ENCODE results near the gene ZFP69B. TPM values are rescaled to one million over a fixed set of nuclear protein-coding genes. Genes with fewer than 3 reads are reported as not detected.

ZFP69B gene
- total RNA-seq, 2 experiments from 2014 or later: 3.5 to 4.1 TPM

DNA sequence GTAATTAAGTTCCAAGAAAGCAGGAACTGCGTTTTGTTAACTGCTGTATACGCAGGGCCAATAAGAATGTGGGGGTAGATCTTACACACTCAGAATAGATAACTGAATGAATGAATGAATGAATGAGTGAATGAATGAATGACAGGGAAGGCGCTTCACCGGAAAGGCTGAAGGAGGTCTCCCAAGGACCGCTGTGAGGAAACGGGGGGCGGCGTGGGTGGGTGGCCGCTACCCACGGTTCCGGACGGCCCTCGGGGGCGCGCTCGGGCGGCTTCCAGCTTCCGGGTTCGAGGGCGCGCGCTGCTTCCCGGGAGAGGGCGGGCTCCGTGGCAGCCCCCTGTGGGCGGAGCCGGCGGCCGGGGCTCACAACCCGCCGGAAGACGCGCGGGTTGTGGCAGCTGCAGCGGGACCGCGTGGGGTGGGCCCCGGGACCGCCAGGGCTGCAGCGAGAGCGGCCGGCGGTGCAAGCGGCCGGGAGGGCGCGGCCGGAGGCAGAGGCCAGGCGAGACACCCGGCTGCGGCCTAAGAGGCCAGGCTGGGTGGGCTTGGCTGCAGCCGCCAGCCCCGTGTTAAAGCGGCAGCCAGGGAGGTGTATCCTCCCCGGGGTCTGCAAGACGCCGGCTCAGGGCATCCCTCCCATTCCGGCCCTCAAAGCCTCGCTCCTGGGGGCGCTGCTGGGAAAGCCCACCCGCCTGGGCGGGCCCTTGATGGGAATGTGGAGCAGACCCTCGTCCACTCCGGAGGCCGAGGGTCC, 26.8 kb downstream of the ZFP69B start, which contains the start of gene ZFP69:
ZFP69 (plus strand) TSS at position 367 of the 754 bp plus-strand sequence. CDS start 2,072 bp downstream, outside the sequence.
- peak within 1 kb of the TSS; percentile 77 for H3K4me3 Mint-ChIP-seq
- ChIA-PET CTCF (interaction anchor here (0.9 to 1.9 kb wide), 3 partner anchors 27 to 333 kb away, joined by 3 to 9 read pairs (median 3); partner anchors contain the start of gene ZFP69B), POLR2A (interaction anchor here (0.6 to 2.5 kb wide), 8 partner anchors 10 to 150 kb away, joined by 3 to 14 read pairs (median 4); partner anchors contain the start of genes EXO5 and ZFP69B)
- peaks cover 47% of the 10 kb centered on the region for H3K36me3 Mint-ChIP-seq (ENCODE audit: low read depth)
- peaks cover 37% of the 10 kb centered on the region for H3K9me3 Mint-ChIP-seq
- DNase-seq: peak; percentile 77
- H3K4me1 Mint-ChIP-seq (ENCODE audit: low read depth): peaks cover 21% of the 10 kb centered on the region
- peak within 1 kb of the TSS; percentile 78 for H3K27ac Mint-ChIP-seq
- peak; percentile 92 for ATAC-seq
- H3K27me3 Mint-ChIP-seq: no peaks in the 10 kb centered on the region
- intact Hi-C loops (cut with micrococcal nuclease): no loop called here
- TF ChIP-seq, protein P1, sequence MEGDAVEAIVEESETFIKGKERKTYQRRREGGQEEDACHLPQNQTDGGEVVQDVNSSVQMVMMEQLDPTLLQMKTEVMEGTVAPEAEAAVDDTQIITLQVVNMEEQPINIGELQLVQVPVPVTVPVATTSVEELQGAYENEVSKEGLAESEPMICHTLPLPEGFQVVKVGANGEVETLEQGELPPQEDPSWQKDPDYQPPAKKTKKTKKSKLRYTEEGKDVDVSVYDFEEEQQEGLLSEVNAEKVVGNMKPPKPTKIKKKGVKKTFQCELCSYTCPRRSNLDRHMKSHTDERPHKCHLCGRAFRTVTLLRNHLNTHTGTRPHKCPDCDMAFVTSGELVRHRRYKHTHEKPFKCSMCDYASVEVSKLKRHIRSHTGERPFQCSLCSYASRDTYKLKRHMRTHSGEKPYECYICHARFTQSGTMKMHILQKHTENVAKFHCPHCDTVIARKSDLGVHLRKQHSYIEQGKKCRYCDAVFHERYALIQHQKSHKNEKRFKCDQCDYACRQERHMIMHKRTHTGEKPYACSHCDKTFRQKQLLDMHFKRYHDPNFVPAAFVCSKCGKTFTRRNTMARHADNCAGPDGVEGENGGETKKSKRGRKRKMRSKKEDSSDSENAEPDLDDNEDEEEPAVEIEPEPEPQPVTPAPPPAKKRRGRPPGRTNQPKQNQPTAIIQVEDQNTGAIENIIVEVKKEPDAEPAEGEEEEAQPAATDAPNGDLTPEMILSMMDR (IDR thresholded peaks at IDR 0.05): no peak

DNA sequence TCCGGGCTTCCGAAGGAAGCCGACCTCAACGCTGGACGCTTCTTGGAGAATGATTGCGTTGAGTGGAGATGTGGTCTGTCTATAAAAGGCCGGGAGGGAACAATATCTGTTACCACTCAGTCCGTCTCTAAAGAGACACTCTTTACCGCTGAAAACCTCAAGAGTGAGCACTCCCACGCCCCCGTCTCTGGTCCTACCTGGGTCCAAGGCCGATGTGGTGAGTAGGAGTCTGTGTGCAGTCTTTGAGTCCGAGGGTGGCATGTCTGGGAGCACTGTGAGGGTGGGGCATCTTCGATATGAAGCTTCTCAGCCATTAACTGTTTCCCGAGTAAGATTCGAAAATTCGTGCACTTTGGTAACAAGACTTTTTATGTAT, 27.4 kb downstream of the ZFP69B start:
- POLR2A ChIA-PET: interaction anchor here (0.6 to 2.5 kb wide), 8 partner anchors 19 to 149 kb away, joined by 3 to 14 read pairs (median 4); partner anchors contain the start of genes EXO5 and ZFP69B
- intact Hi-C loops (cut with micrococcal nuclease): no loop called here
- Mint-ChIP-seq H3K4me1 (ENCODE audit: low read depth) (peaks cover 21% of the 10 kb centered on the region), H3K4me3 (peak overlapping the region; percentile 77), H3K27ac (peak overlapping the region; percentile 75), H3K36me3 (ENCODE audit: low read depth) (peaks cover 53% of the 10 kb centered on the region), H3K9me3 (peaks cover 41% of the 10 kb centered on the region), H3K27me3 (no peaks in the 10 kb centered on the region)
- peak; percentile 48 for ATAC-seq
- TF ChIP-seq, protein P1 (IDR thresholded peaks at IDR 0.05): no peak
- DNase-seq: peak; percentile 55
- CTCF ChIA-PET: interaction anchor here (0.9 to 1.9 kb wide), 5 partner anchors 28 to 333 kb away, joined by 3 to 9 read pairs (median 4); partner anchors contain the start of gene ZFP69B

DNA sequence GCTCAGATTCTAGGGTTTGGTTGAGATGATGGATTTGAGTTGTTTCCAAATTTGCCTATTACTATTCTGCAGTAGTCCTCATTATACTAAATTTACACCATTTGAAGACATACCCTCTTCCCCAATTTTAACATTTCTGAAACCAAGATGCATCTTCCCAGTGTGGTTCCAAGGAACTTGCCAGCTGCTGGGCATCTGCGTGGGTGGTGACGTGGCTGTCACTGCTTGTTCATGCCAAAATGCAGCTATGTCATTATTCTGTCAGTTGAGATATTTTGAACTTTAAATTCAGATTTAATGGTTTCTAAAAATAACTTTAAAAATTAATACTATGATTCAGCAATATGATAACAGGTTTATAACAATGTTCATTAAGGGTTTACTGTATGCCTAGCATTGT, 28.0 kb downstream of the ZFP69B start:
- Mint-ChIP-seq H3K4me3 (peak overlapping the region; percentile 77), H3K27ac (peak overlapping the region; percentile 75), H3K36me3 (ENCODE audit: low read depth) (peaks cover 58% of the 10 kb centered on the region), H3K9me3 (peaks cover 38% of the 10 kb centered on the region), H3K4me1 (ENCODE audit: low read depth) (peaks cover 21% of the 10 kb centered on the region), H3K27me3 (no peaks in the 10 kb centered on the region)
- CTCF ChIA-PET: interaction anchor here (0.9 to 1.9 kb wide), 5 partner anchors 28 to 334 kb away, joined by 3 to 9 read pairs (median 4); partner anchors contain the start of gene ZFP69B
- ATAC-seq (no peak), DNase-seq (no peak)
- intact Hi-C loops (cut with micrococcal nuclease): no loop called here
- TF ChIP-seq, protein P1 (IDR thresholded peaks at IDR 0.05): no peak
- POLR2A ChIA-PET: interaction anchor here (0.8 to 2.5 kb wide), 6 partner anchors 19 to 73 kb away, joined by 3 to 14 read pairs (median 5); partner anchors contain the start of genes EXO5 and ZFP69B

DNA sequence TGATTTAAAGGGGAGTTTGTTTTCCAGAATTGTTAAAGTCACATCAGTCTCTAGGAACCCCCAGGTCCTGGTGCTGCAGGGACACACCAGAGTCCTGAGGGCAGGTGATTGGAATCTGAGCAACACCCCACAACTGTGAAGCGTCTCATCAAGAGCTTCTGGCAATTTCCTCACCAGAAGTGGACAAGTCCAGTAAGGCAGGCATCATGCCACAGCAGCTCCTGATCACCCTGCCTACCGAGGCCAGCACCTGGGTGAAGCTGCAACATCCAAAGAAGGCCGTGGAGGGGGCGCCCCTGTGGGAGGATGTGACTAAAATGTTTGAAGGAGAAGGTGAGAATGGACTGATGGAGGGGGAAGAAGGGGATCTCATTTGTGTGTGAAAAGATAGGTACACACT, 28.9 kb downstream of the ZFP69B start:
- Mint-ChIP-seq H3K9me3 (peaks cover 35% of the 10 kb centered on the region), H3K27me3 (no peaks in the 10 kb centered on the region), H3K27ac (peak overlapping the region; percentile 23), H3K4me1 (ENCODE audit: low read depth) (peaks cover 21% of the 10 kb centered on the region), H3K4me3 (peak overlapping the region; percentile 2), H3K36me3 (ENCODE audit: low read depth) (peaks cover 63% of the 10 kb centered on the region)
- TF ChIP-seq, protein P1 (IDR thresholded peaks at IDR 0.05): no peak
- ChIA-PET CTCF (interaction anchor here (1.4 to 1.9 kb wide), 2 partner anchors 41 to 53 kb away, joined by 5 to 9 read pairs; no protein-coding TSS in a partner anchor), POLR2A (interaction anchor here (0.5 to 2.5 kb wide), 4 partner anchors 24 to 29 kb away, joined by 3 to 14 read pairs (median 6); partner anchors contain the start of genes EXO5 and ZFP69B)
- ATAC-seq: no peak
- intact Hi-C loops (cut with micrococcal nuclease): no loop called here
- peak; percentile 41 for DNase-seq

All from activated CD8-positive, alpha-beta T cell treated with anti-CD3 and anti-CD28 coated beads for 36 hours (primary cell).